ENCODE measurements around the gene DOLPP1.
"Not testable (repeated sequence)": the region's sequence is repeated elsewhere in the genome, so short reads cannot be mapped to it uniquely, and the experiment has no call there.

The DOLPP1 gene, protein sequence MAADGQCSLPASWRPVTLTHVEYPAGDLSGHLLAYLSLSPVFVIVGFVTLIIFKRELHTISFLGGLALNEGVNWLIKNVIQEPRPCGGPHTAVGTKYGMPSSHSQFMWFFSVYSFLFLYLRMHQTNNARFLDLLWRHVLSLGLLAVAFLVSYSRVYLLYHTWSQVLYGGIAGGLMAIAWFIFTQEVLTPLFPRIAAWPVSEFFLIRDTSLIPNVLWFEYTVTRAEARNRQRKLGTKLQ

GRCh38 chr9:129080601-129081387, at the start of gene DOLPP1:
DOLPP1 (plus strand) TSS chr9:129081111; CDS start chr9:129081132, 21 bp downstream.
- peak; percentile 96 to 98 for DNase-seq (ENCODE audit: low read depth in 2 of 2)

- no peak for DNase-seq (ENCODE audit: low read depth in 2 of 2)
These were observed 49.4 kb upstream of the DOLPP1 start for GRCh38 chr9:129031514-129031913.

DNA sequence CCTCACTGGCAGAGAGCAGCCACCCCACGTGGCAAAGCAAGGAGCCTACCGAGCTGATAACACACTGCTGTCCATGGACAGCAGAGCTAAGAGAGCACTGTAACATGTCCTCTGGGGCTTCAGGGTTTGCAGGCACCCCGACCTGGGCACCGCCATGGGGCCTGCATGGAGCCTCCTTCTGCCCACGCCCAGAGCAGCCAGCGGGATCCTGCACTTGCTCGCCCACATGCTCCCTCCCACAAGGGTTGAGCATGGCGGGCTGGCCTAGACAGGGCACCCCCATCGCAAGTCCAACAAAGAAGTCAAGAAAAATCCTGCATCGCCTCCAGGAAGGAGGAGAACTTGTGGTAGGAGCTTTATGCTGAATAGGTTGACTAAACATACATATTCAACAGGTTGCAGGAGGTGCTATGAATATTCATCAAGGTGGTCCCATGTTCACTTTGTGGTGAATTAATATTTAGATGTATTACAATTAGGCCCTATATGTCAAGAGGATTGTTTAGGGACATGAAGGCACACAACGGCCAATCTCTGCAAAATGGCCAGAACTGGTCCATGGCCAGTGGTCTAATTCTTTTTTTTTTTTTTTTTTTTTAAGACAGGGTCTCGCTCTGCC, 48.3 kb upstream of the DOLPP1 start:
- no peak for DNase-seq (ENCODE audit: low read depth in 2 of 2)

DNA sequence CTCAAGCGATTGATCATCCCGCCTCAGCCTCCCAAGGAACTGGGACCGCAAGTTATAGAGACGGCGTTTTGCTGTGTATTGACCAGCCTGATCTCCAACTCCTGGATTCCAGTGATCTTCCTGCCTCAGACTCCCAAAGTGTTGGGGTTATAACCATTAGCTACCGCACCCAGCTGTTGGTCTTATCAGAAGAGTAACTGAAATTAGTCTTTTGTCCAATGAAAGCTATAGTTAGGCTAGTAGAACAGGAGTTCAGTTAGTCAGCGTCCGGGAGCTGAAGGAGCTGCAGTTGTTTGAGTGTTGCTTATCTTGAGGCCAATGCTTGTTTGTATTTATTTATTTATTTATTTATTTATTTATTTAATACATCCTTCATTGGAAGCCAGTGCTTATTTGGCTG, 47.7 kb upstream of the DOLPP1 start:
- DNase-seq (ENCODE audit: low read depth in 2 of 2) = no peak

DNA sequence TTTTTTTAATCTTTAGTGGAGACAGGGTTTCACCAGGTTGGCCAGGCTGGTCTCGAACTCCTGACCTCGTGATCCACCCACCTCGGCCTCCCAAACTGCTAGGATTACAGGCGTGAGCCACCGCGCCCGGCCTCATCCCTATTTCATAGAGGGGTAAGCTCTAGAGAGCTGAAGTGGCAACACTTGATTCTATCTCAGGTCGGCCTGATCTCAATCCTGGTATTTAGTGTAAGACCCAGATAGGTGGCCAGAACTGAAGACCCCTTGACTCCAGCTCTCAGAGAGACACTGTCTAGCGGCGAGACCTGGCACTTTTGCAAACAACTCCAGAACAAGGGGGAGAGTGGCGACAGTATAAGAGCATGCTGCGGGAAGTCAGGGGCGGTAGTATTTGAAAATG, 45.1 kb upstream of the DOLPP1 start:
- not testable (repeated sequence) for DNase-seq (ENCODE audit: low read depth in 2 of 2)

GRCh38 chr9:129036241-129036922, 44.5 kb upstream of the DOLPP1 start, which contains the start of gene MIGA2:
MIGA2 (plus strand) TSS chr9:129036626; CDS start chr9:129040595, 3,969 bp downstream.
- peak; percentile 85 to 90 for DNase-seq (ENCODE audit: low read depth in 2 of 2)

DNA sequence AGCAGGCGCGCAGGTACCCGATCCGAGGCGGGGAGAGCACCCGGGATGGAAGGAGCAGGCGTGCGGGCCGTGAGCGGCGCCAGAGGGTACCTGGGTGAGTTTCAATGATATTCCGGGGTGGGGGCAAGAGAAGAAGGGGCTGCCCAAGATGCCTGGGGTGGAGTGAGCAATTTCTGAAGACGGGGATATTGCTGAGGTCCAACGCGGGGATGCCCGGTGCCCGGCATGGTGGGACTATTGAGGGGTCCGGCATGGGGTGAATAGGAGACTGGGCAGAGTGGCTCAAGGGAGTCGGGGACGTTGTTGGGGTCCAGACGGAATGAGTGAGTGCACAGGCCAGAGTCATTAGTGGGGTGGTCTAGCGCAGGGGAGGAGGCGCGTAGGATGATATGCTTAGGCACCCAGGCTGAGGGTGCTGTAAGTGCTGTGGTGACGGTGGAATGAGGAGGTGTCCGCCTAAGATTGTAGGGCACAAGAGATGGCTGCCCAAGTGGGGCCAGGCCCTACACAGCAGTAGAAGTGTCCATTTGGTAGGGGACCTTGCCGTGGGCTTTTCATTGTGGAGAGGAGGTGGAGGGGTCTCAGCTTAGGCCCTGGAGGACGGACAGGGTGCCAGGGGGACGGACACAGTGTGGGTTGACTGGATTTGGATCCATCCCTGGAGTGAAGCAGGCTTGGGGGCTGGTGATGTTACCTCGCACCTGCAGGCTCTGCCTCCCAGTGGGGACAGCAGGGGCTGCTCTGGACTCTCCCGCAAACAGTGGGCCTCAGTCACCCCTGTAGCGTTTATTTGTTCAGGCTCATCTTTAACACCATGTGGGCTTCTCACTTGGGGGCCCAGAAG, 43.8 kb upstream of the DOLPP1 start:
- no peak for DNase-seq (ENCODE audit: low read depth in 2 of 2)

GRCh38 chr9:129037767-129038098, 43.2 kb upstream of the DOLPP1 start:
- no peak for DNase-seq (ENCODE audit: low read depth in 2 of 2)

DNA sequence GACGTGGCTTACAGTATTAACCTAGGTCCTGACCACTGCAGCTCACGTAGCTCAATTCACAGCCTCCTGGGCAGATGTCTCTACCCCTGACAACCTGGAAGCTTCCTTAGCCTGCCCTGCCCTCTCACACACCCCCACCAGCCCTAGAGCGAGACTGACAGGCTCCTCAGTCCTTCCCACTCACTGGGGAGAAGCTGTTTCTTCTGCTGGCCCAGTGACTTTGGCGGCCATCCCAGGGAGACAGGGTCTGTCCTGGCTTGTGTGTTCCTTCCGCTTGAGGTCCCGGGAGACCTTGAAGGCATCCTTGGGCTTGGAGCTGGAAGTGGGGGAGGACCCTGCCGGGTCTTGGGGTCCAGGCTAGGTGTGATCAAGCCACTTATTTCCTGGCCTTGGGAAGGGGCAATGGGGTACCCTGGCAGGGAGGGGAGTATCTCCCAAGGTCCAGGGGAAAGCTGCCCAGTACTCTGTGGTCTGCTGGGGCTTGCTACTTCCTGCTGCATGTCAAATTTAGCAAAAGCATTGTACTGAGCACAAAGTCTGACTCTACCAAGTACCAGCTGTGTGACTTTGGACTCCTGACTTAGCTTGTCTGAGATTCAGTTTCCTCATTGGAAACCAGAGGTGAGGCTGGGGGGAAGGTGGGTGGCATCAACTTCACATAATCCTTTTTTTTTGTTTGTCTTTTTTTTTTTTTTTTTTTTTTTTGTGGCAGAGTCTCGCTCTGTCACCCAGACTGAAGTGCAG, 42.6 kb upstream of the DOLPP1 start:
- no peak for DNase-seq (ENCODE audit: low read depth in 2 of 2)

DNA sequence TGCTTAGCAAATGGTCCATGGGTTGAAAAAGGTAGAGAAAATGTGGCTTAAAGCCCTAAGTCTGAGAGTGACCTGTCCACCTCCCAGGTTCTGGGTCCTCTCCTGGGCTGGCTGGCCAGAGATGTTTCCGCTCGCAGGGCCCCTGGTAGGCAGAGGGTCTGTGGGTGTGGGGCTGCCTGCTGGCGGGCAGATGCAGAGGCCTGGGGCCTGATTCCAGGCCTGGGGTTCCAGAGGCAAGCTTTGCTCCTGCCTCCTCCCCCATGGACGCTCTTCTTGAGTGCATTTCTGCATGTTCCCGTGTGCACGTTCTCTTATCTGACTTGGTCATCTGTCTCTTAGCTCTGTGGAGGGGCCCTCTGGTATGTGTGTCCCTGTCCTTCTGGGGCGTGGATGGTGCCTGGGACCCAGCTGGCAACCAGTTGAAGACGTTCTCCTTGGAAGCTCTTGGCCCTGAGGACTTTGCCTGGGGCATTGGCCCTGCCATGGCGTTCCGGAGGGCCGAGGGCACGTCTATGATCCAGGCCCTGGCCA, 40.7 kb upstream of the DOLPP1 start:
- DNase-seq (ENCODE audit: low read depth in 2 of 2) = no peak

DNA sequence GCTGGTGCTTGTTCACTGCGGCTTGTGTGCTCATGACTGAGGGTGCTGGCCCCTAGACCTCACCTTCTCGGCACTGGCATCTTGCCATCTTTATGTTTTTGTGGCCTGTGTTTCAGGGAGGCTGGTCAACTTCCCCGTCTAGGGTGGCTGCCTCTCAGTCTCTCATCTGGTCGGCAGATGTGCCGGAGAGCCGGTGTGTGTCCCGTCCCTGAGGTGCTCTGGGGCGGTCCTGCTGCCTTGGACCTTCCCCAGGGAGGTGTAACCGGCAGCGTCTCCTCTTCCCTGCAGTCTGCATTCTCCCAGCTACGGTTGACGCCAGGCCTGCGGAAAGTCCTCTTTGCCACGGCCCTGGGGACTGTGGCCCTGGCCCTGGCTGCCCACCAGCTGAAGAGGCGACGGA, 38.9 kb upstream of the DOLPP1 start:
- no peak for DNase-seq (ENCODE audit: low read depth in 2 of 2)

GRCh38 chr9:129052592-129052991, 28.3 kb upstream of the DOLPP1 start:
- DNase-seq (ENCODE audit: low read depth in 2 of 2) = no peak

- no peak for DNase-seq (ENCODE audit: low read depth in 2 of 2)
These were observed 27.9 kb upstream of the DOLPP1 start for GRCh38 chr9:129053020-129053419.

GRCh38 chr9:129054163-129054851, 26.6 kb upstream of the DOLPP1 start:
- DNase-seq (ENCODE audit: low read depth in 2 of 2) = no peak

DNA sequence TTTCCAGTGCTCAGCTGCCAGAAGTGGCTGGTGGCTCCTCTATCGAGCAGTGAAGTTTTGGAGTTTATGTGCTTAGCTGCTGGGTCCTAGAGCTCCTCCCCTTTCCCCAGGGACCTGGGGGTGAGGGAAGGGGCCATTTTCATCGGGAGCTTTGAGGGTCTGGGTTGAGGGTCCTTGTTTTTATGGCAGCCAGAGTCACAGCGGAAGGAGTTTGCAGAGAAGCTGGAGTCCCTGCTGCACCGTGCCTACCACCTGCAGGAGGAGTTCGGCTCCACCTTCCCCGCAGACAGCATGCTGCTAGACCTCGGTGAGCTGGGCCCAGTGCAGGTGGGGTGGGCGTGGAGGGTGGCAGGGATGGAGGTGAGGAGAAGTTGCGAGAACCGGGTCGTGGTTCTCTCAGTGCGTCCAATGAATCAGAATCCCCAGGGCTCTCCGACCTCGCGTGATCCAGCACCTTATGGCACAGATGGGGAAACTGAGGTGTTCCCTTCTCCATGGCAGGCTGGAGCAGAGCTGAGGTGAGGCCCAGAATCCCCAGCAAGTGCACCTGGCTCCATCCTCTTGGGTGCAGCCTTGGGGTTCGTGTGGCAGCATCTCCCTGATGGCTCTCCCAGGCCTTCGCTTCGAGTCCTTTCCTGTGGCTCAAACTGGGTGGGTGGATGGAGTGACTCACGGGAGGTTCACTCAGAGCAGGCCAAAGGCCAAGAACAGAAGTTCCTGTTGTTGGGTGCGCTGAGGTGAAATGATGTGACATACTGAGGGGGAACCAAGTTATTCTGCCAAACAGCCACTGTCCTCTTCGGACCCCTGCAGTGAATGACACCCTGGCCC, 21.7 kb upstream of the DOLPP1 start:
- DNase-seq (ENCODE audit: low read depth in 2 of 2) = no peak

- DNase-seq (ENCODE audit: low read depth in 2 of 2) = no peak
These were observed 20.8 kb upstream of the DOLPP1 start for GRCh38 chr9:129059796-129060785.

DNA sequence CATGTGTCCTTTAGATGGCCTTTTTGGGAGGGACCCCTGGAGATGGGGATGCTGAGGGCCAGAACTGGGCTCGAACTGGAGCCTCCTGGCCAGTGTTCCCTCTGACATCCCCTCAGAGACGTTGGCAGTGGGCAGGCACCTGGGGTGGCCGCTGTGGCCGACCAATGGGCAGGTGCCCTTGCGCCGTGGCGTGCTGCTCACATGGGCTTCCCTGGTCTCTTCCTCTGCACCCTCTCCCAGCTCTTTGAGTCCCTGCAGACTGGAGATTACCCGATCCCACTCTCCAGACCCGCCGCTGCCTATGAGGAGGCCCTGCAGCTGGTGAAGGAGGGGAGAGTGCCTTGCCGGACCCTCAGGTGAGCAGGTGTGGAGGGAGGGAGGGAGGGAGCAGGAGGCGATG, 19.9 kb upstream of the DOLPP1 start:
- DNase-seq (ENCODE audit: low read depth in 2 of 2) = no peak

GRCh38 chr9:129063061-129063460, 17.9 kb upstream of the DOLPP1 start:
- no peak for DNase-seq (ENCODE audit: low read depth in 2 of 2)
